ENCODE measurements around the gene ALK. TPM values are rescaled to one million over a fixed set of nuclear protein-coding genes. Genes with fewer than 3 reads are reported as not detected.

ALK gene
- total RNA-seq, 1 donor: under 0.01 TPM

- H3K27ac ChIP-seq (ENCODE audit: low read depth, low read length): no peak overlapping the region
- H3K36me3 ChIP-seq (ENCODE audit: insufficient read depth, low read length): no peaks in the 10 kb centered on the region
- no peaks in the 10 kb centered on the region for H3K9me3 ChIP-seq (ENCODE audit: low read depth, low read length)
- no peaks in the 10 kb centered on the region for H4K20me1 ChIP-seq (ENCODE audit: insufficient read depth, low read length)
- H3K4me2 ChIP-seq (ENCODE audit: insufficient read depth, low read length): no peak overlapping the region
- H2AFZ ChIP-seq (ENCODE audit: low read length): no peak overlapping the region
- peaks cover 22% of the 10 kb centered on the region for H3K27me3 ChIP-seq (ENCODE audit: insufficient read depth, low read length)
- no peaks in the 10 kb centered on the region for H3K4me1 ChIP-seq (ENCODE audit: insufficient read depth, low read length)
- TF ChIP-seq, protein P1, sequence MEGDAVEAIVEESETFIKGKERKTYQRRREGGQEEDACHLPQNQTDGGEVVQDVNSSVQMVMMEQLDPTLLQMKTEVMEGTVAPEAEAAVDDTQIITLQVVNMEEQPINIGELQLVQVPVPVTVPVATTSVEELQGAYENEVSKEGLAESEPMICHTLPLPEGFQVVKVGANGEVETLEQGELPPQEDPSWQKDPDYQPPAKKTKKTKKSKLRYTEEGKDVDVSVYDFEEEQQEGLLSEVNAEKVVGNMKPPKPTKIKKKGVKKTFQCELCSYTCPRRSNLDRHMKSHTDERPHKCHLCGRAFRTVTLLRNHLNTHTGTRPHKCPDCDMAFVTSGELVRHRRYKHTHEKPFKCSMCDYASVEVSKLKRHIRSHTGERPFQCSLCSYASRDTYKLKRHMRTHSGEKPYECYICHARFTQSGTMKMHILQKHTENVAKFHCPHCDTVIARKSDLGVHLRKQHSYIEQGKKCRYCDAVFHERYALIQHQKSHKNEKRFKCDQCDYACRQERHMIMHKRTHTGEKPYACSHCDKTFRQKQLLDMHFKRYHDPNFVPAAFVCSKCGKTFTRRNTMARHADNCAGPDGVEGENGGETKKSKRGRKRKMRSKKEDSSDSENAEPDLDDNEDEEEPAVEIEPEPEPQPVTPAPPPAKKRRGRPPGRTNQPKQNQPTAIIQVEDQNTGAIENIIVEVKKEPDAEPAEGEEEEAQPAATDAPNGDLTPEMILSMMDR (IDR thresholded peaks at IDR 0.05; ENCODE audit: extremely low read depth, low read depth, low read length): no peak
- H3K4me3 ChIP-seq (ENCODE audit: insufficient read depth, low read length): no peak overlapping the region
- no peak for DNase-seq (ENCODE audit: insufficient read length, low spot score, missing footprints)
- no peaks in the 10 kb centered on the region for H3K79me2 ChIP-seq (ENCODE audit: insufficient read depth, low read length)
These were observed 646.2 kb downstream of the ALK start for GRCh38 chr2:29275186-29275585.

DNA sequence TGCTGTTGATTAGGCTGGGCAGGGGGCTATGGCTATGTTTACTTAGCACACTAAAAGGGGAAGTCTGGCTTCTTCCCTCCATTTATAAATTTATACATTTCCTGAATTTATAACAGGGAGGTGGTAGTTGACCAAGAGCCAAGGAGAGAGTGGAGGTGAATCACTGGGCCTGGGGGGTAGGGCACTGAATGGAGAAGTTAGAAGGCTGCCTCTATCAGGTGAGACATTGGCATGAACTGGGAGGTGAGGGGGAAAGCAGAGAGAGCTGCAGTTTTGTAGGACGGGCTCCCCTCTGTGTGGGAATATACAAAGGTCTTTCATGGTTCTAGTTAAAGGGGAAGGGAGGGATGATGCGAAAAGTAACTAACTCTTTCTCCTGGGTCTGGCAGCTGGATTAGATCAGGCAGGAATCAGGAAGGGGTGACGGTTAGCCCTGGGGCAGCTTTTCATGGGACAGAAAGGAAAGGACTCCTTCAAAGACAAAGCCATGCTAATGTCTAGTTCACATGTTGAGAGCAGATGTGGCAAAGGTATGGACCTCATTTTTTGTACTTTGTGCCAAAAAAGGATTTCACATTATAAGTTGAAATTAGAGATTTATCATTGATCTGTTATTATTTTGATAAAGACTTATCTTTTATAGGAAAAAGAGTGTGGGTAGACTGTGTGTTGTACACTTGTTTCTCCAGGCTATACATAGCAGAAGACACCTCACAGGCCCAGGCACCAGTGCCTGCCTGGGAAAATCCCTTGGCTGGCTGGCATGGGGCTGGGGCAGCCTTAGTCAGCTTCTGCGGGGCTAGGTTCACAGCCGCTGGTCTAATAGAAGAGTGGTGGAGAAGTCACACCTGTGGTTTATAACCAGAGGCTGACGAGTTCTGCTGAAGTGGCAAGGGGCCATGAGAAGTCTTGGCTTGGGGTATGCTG lies 647.4 kb downstream of the ALK start:
- Histone ChIP-seq H3K36me3 (ENCODE audit: insufficient read depth, low read length) (no peaks in the 10 kb centered on the region), H2AFZ (ENCODE audit: low read length) (no peak overlapping the region), H3K27me3 (ENCODE audit: insufficient read depth, low read length) (peaks cover 20% of the 10 kb centered on the region), H3K79me2 (ENCODE audit: insufficient read depth, low read length) (no peaks in the 10 kb centered on the region), H3K4me1 (ENCODE audit: insufficient read depth, low read length) (no peaks in the 10 kb centered on the region), H3K4me2 (ENCODE audit: insufficient read depth, low read length) (no peak overlapping the region), H3K4me3 (ENCODE audit: insufficient read depth, low read length) (no peak overlapping the region), H3K27ac (ENCODE audit: low read depth, low read length) (no peak overlapping the region), H4K20me1 (ENCODE audit: insufficient read depth, low read length) (no peaks in the 10 kb centered on the region), H3K9me3 (ENCODE audit: low read depth, low read length) (no peaks in the 10 kb centered on the region)
- TF ChIP-seq, protein P1 (IDR thresholded peaks at IDR 0.05; ENCODE audit: extremely low read depth, low read depth, low read length): no peak
- DNase-seq (ENCODE audit: insufficient read length, low spot score, missing footprints): no peak

DNA sequence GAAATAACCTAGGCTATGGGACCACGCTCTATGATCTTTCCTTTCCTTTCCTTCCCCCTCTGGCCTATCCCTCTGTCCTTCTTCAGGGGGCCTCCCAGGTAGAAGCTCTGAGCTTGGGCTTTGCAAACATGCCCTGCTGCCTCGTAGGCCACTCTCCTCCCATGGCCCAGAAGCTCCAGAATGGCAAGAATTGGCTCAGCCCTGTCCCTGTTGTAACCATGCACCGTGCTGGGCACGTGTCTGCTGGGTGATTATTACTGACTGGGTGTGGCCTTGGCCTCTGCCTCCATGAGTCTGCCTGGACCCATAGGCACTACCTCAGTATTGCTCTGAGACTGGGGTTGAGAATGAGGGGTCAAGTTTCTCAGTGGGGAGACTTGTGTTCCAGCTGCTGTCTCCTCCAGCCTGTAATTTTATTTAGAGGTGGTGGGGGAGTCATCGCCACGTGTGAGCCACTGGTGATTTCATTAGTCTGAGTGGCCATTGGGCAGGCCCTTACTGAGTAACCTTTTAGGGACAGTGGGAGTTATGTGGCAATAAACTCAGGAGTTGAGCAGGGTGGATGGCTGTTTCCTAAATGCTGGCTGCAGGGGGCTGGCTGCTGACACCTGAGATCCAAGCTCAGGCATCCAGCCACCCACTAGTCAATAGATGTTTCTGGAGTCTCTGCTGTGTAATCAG lies 648.2 kb downstream of the ALK start:
- Histone ChIP-seq H3K9me3 (ENCODE audit: low read depth, low read length) (no peaks in the 10 kb centered on the region), H3K79me2 (ENCODE audit: insufficient read depth, low read length) (no peaks in the 10 kb centered on the region), H4K20me1 (ENCODE audit: insufficient read depth, low read length) (no peaks in the 10 kb centered on the region), H3K27me3 (ENCODE audit: insufficient read depth, low read length) (peaks cover 23% of the 10 kb centered on the region), H3K4me3 (ENCODE audit: insufficient read depth, low read length) (no peak overlapping the region), H3K4me1 (ENCODE audit: insufficient read depth, low read length) (no peaks in the 10 kb centered on the region), H3K4me2 (ENCODE audit: insufficient read depth, low read length) (no peak overlapping the region), H3K27ac (ENCODE audit: low read depth, low read length) (no peak overlapping the region), H2AFZ (ENCODE audit: low read length) (no peak overlapping the region), H3K36me3 (ENCODE audit: insufficient read depth, low read length) (no peaks in the 10 kb centered on the region)
- DNase-seq (ENCODE audit: insufficient read length, low spot score, missing footprints): no peak
- TF ChIP-seq, protein P1 (IDR thresholded peaks at IDR 0.05; ENCODE audit: extremely low read depth, low read depth, low read length): no peak

DNA sequence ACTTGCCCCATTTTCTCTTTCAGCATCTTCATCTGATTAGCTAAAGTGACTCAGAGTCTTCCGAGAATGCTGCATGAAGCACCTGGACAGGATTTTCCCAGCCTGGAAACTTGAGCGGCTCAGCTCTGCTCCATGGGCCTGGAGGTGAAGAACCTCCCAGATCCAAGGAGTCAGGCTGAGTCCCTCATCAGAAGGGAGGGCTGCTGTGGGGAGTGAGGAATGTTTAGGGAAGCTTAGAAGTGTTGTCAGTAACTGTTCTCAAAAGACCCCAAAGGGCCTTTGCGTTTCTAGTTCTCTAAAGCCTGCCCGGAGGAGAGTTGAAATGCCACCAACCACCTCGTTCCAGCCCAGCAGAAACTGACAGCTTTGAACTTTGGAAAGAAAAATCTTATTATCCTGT lies 649.1 kb downstream of the ALK start:
- Histone ChIP-seq H3K27ac (ENCODE audit: low read depth, low read length) (no peak overlapping the region), H3K4me2 (ENCODE audit: insufficient read depth, low read length) (no peak overlapping the region), H4K20me1 (ENCODE audit: insufficient read depth, low read length) (no peaks in the 10 kb centered on the region), H3K79me2 (ENCODE audit: insufficient read depth, low read length) (no peaks in the 10 kb centered on the region), H3K27me3 (ENCODE audit: insufficient read depth, low read length) (peaks cover 22% of the 10 kb centered on the region), H3K4me3 (ENCODE audit: insufficient read depth, low read length) (no peak overlapping the region), H2AFZ (ENCODE audit: low read length) (no peak overlapping the region), H3K9me3 (ENCODE audit: low read depth, low read length) (no peaks in the 10 kb centered on the region), H3K4me1 (ENCODE audit: insufficient read depth, low read length) (no peaks in the 10 kb centered on the region), H3K36me3 (ENCODE audit: insufficient read depth, low read length) (no peaks in the 10 kb centered on the region)
- TF ChIP-seq, protein P1 (IDR thresholded peaks at IDR 0.05; ENCODE audit: extremely low read depth, low read depth, low read length): no peak
- no peak for DNase-seq (ENCODE audit: insufficient read length, low spot score, missing footprints)

Data from osteoblast (primary cell).